ENCODE results near the gene ITPR2. TPM values are rescaled to one million over a fixed set of nuclear protein-coding genes. Genes with fewer than 3 reads are reported as not detected.

ITPR2 gene
- total RNA-seq, 4 donors from 2014 or later = 32.6 to 87.5 (median 51.9) TPM

DNA sequence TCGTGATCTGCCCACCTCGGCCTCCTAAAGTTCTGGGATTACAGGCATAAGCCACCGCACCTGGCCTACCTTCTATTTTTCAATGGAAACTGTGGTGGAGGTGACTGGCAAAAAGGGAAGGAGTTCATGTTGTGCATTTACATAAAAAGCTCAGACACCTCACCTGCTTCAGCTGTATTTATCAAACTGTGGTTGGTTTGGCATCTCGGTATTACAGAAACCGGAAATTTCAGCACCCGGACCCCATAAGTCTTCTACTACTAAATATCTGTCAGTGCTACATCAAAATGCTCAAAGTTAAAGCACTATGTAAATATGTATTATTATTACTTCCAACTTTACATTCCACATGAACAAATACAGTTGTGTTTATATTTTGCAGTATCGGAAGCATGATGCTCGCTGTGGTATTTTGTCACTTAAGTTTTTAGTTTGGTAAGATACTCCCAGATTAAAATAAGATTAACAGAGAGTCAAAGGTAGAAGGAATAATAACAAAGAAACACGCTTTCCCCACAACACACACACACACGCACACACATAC lies 95.4 kb downstream of the ITPR2 start:
- Histone ChIP-seq H3K9me3 (no peaks in the 10 kb centered on the region), H3K4me3 (no peak overlapping the region), H3K4me1 (no peaks in the 10 kb centered on the region), H3K36me3 (no peaks in the 10 kb centered on the region), H3K27me3 (no peaks in the 10 kb centered on the region), H3K27ac (peak overlapping the region in 1 of 4 donors; percentile 21)
- peak in 1 of 3 donors; percentile 21 for DNase-seq
- TF ChIP-seq POLR2A (IDR thresholded peaks at IDR 0.05) (no peak), CTCF (IDR thresholded peaks at IDR 0.05) (no peak)

GRCh38 chr12:26736563-26737486 lies 96.2 kb downstream of the ITPR2 start:
- Histone ChIP-seq H3K36me3 (no peaks in the 10 kb centered on the region), H3K27me3 (no peaks in the 10 kb centered on the region), H3K4me3 (no peak overlapping the region), H3K4me1 (no peaks in the 10 kb centered on the region), H3K9me3 (no peaks in the 10 kb centered on the region), H3K27ac (peak overlapping the region in 1 of 4 donors; percentile 21)
- no peak for DNase-seq
- no peak for TF ChIP-seq POLR2A (IDR thresholded peaks at IDR 0.05)
- no peak for TF ChIP-seq CTCF (IDR thresholded peaks at IDR 0.05)

GRCh38 chr12:26735249-26735639 lies 97.8 kb downstream of the ITPR2 start:
- Histone ChIP-seq H3K4me3 (no peak overlapping the region), H3K27ac (no peak overlapping the region), H3K9me3 (no peaks in the 10 kb centered on the region), H3K36me3 (no peaks in the 10 kb centered on the region), H3K4me1 (no peaks in the 10 kb centered on the region), H3K27me3 (no peaks in the 10 kb centered on the region)
- TF ChIP-seq POLR2A (IDR thresholded peaks at IDR 0.05) (no peak), CTCF (IDR thresholded peaks at IDR 0.05) (no peak)
- no peak for DNase-seq

DNA sequence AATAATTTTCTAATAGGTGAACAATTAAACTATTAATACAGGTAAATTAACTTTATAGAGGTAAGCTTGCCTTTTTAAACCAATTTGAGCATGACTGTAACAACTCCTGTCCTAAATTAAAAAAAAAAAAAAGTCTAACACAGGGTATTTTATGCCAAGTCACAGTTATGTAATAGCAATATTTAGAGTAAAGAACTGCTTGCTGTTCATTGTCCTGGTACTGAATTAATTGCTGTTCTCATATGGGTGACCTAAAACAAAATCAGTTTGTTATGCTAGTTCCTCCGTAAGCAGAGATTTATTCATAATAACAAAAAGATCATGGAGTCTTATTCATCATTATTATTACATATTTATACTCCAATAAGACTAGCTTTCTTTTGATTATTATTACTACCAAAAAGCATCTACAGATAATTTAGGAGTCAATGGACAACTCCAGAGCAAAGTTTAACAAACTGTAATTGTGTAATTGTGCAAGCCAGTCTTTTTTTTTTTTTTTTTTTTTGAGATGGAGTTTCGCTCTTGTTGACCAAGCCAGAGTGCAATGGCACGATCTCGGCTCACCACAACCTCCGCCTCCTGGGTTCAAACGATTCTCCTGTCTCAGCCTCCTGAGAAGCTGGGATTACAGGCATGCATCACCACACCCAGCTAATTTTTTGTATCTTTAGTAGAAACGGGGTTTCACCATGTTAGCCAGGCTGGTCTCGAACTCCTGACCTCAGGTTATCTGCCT lies 98.3 kb downstream of the ITPR2 start:
- Histone ChIP-seq H3K27ac (no peak overlapping the region), H3K36me3 (no peaks in the 10 kb centered on the region), H3K9me3 (no peaks in the 10 kb centered on the region), H3K4me1 (no peaks in the 10 kb centered on the region), H3K4me3 (no peak overlapping the region), H3K27me3 (no peaks in the 10 kb centered on the region)
- TF ChIP-seq POLR2A (IDR thresholded peaks at IDR 0.05) (no peak), CTCF (IDR thresholded peaks at IDR 0.05) (no peak)
- no peak for DNase-seq

DNA sequence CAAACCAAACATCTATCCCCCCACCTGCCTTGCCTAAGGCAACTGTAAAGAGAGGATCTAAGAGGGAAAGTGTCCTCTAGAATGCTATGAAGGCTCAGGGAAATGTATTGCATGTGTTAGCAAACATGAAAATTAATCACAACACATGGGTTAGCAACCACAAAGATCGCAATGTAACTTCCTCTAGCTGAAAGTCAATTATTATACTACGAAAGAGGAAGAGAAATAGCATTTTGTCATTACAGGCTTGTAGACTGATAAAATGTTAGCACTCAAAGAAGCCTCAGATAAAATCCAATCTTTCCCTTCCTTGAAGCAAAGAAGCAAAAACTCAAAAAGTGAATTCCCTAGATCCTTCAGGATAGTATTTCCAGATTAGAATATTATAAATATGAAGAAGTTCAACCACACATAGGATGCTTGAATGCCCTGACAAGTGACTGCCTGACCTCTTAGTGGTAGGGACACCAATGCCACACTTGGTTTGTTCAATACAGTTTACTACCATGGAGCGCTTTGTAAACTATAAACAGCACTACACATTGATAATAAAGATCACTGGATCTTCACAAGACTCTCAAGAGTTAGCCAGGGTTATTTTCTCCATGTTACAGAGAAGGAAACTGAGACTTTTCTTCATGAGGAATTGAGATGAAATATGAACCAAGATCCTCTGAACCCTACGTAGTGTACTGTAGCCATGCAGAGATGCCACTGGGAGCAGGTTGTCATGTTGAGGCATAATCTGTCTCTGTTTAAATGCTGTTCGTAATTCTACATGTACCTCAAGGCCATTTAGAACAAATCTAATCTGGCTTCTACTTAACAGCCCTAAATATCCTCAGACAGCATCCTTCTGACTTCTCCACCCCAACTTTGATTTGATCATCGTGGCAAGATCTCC lies 100.7 kb downstream of the ITPR2 start:
- H3K4me1 ChIP-seq = no peaks in the 10 kb centered on the region
- no peak for DNase-seq
- no peaks in the 10 kb centered on the region for H3K27me3 ChIP-seq
- H3K9me3 ChIP-seq = no peaks in the 10 kb centered on the region
- H3K36me3 ChIP-seq = no peaks in the 10 kb centered on the region
- TF ChIP-seq POLR2A (IDR thresholded peaks at IDR 0.05) (no peak), CTCF (IDR thresholded peaks at IDR 0.05) (no peak)
- H3K4me3 ChIP-seq = no peak overlapping the region
- H3K27ac ChIP-seq = peak overlapping the region in 2 of 4 donors; percentile 7 to 35

Data from Peyer's patch (tissue), 4 donors.